ENCODE results near the gene MON1B. TPM values are rescaled to one million over a fixed set of nuclear protein-coding genes. Genes with fewer than 3 reads are reported as not detected.
"Not testable (repeated sequence)": the region's sequence is repeated elsewhere in the genome, so short reads cannot be mapped to it uniquely, and the experiment has no call there.

The MON1B gene
- total and polyA plus RNA-seq, 2 donors from 2014 or later = 10.6 to 65.6 TPM

- intact Hi-C loops (cut with DNase I) = no loop called here
- Histone ChIP-seq H3K4me3 (ENCODE audit: low read length in 3 of 3) (no peak overlapping the region), H3K27me3 (ENCODE audit: control insufficient read depth, insufficient read depth, low read length) (no peaks in the 10 kb centered on the region), H3K9me3 (ENCODE audit: control insufficient read depth in 2 of 3, insufficient read depth in 1 of 3, low read length in 3 of 3) (no peaks in the 10 kb centered on the region), H3K36me3 (ENCODE audit: control insufficient read depth in 2 of 3, insufficient read depth in 3 of 3, low read length in 3 of 3) (no peaks in the 10 kb centered on the region), H3K4me1 (ENCODE audit: control insufficient read depth in 2 of 3, insufficient read depth in 2 of 3, low read depth in 1 of 3, low read length in 3 of 3) (no peaks in the 10 kb centered on the region), H3K9ac (ENCODE audit: low read length in 3 of 3) (no peak overlapping the region), H3K27ac (ENCODE audit: low read depth in 2 of 2, low read length in 2 of 2) (no peak overlapping the region)
- DNase-seq = no peak
- no peak for TF ChIP-seq CTCF (IDR thresholded peaks at IDR 0.05; ENCODE audit: borderline replicate concordance, extremely low read depth, insufficient read depth)
- no peak for FAIRE-seq
Measured at GRCh38 chr16:77148121-77148520, 42.9 kb upstream of the MON1B start.

GRCh38 chr16:77157346-77158058 is 33.5 kb upstream of the MON1B start:
- H3K27ac ChIP-seq (ENCODE audit: low read depth in 2 of 2, low read length in 2 of 2) = no peak overlapping the region
- H3K36me3 ChIP-seq (ENCODE audit: control insufficient read depth in 2 of 3, insufficient read depth in 3 of 3, low read length in 3 of 3) = no peaks in the 10 kb centered on the region
- H3K9me3 ChIP-seq (ENCODE audit: control insufficient read depth in 2 of 3, insufficient read depth in 1 of 3, low read length in 3 of 3) = no peaks in the 10 kb centered on the region
- H3K27me3 ChIP-seq (ENCODE audit: control insufficient read depth, insufficient read depth, low read length) = no peaks in the 10 kb centered on the region
- DNase-seq (no peak), FAIRE-seq (no peak)
- no peak overlapping the region for H3K9ac ChIP-seq (ENCODE audit: low read length in 3 of 3)
- intact Hi-C loops (cut with DNase I) = no loop called here
- TF ChIP-seq CTCF (IDR thresholded peaks at IDR 0.05; ENCODE audit: borderline replicate concordance, extremely low read depth, insufficient read depth) = no peak
- H3K4me3 ChIP-seq (ENCODE audit: low read length in 3 of 3) = no peak overlapping the region
- H3K4me1 ChIP-seq (ENCODE audit: control insufficient read depth in 2 of 3, insufficient read depth in 2 of 3, low read depth in 1 of 3, low read length in 3 of 3) = no peaks in the 10 kb centered on the region

GRCh38 chr16:77158293-77158692 is 32.7 kb upstream of the MON1B start:
- FAIRE-seq (no peak), DNase-seq (no peak)
- Histone ChIP-seq H3K27me3 (ENCODE audit: control insufficient read depth, insufficient read depth, low read length) (no peaks in the 10 kb centered on the region), H3K4me1 (ENCODE audit: control insufficient read depth in 2 of 3, insufficient read depth in 2 of 3, low read depth in 1 of 3, low read length in 3 of 3) (no peaks in the 10 kb centered on the region), H3K27ac (ENCODE audit: low read depth in 2 of 2, low read length in 2 of 2) (no peak overlapping the region), H3K36me3 (ENCODE audit: control insufficient read depth in 2 of 3, insufficient read depth in 3 of 3, low read length in 3 of 3) (no peaks in the 10 kb centered on the region), H3K9me3 (ENCODE audit: control insufficient read depth in 2 of 3, insufficient read depth in 1 of 3, low read length in 3 of 3) (no peaks in the 10 kb centered on the region), H3K4me3 (ENCODE audit: low read length in 3 of 3) (no peak overlapping the region), H3K9ac (ENCODE audit: low read length in 3 of 3) (no peak overlapping the region)
- intact Hi-C loops (cut with DNase I) = no loop called here
- no peak for TF ChIP-seq CTCF (IDR thresholded peaks at IDR 0.05; ENCODE audit: borderline replicate concordance, extremely low read depth, insufficient read depth)

GRCh38 chr16:77165006-77165405 is 26.0 kb upstream of the MON1B start:
- H3K27ac ChIP-seq (ENCODE audit: low read depth in 2 of 2, low read length in 2 of 2) = no peak overlapping the region
- H3K36me3 ChIP-seq (ENCODE audit: control insufficient read depth in 2 of 3, insufficient read depth in 3 of 3, low read length in 3 of 3) = no peaks in the 10 kb centered on the region
- H3K9ac ChIP-seq (ENCODE audit: low read length in 3 of 3) = no peak overlapping the region
- H3K27me3 ChIP-seq (ENCODE audit: control insufficient read depth, insufficient read depth, low read length) = no peaks in the 10 kb centered on the region
- intact Hi-C loops (cut with DNase I) = no loop called here
- H3K4me1 ChIP-seq (ENCODE audit: control insufficient read depth in 2 of 3, insufficient read depth in 2 of 3, low read depth in 1 of 3, low read length in 3 of 3) = no peaks in the 10 kb centered on the region
- no peak for TF ChIP-seq CTCF (IDR thresholded peaks at IDR 0.05; ENCODE audit: borderline replicate concordance, extremely low read depth, insufficient read depth)
- no peak for DNase-seq
- FAIRE-seq = no peak
- no peaks in the 10 kb centered on the region for H3K9me3 ChIP-seq (ENCODE audit: control insufficient read depth in 2 of 3, insufficient read depth in 1 of 3, low read length in 3 of 3)
- H3K4me3 ChIP-seq (ENCODE audit: low read length in 3 of 3) = no peak overlapping the region

- not testable (repeated sequence) for FAIRE-seq; H3K36me3 ChIP-seq (ENCODE audit: control insufficient read depth in 2 of 3, insufficient read depth in 3 of 3, low read length in 3 of 3); H3K9ac ChIP-seq (ENCODE audit: low read length in 3 of 3)
Measured at GRCh38 chr16:77165536-77166236, 25.3 kb upstream of the MON1B start.

More at GRCh38 chr16:77165536-77166236, 25.3 kb upstream of the MON1B start:
- H3K27ac ChIP-seq (ENCODE audit: low read depth in 2 of 2, low read length in 2 of 2); DNase-seq; H3K27me3 ChIP-seq (ENCODE audit: control insufficient read depth, insufficient read depth, low read length); H3K9me3 ChIP-seq (ENCODE audit: control insufficient read depth in 2 of 3, insufficient read depth in 1 of 3, low read length in 3 of 3); H3K4me1 ChIP-seq (ENCODE audit: control insufficient read depth in 2 of 3, insufficient read depth in 2 of 3, low read depth in 1 of 3, low read length in 3 of 3); intact Hi-C loops (cut with DNase I); H3K4me3 ChIP-seq (ENCODE audit: low read length in 3 of 3): not testable (repeated sequence)

Data from kidney (tissue), 14 donors.